ENCODE data around the gene TMEM132C. TPM values are rescaled to one million over a fixed set of nuclear protein-coding genes. Genes with fewer than 3 reads are reported as not detected.

Gene TMEM132C
- total and polyA plus RNA-seq, 2 of the 13 experiments (the other 11 are each of a cell fraction or from before 2014, with no cell fraction given), result not detected

- TF ChIP-seq ZXDC (CRISPR knock-in tag; IDR thresholded peaks at IDR 0.05) (no peak), RFX5 (IDR thresholded peaks at IDR 0.05; ENCODE audit: low read depth, low read length) (no peak)
Observed at GRCh38 chr12:128657378-128657777, 390.4 kb downstream of the TMEM132C start (continued).

DNA sequence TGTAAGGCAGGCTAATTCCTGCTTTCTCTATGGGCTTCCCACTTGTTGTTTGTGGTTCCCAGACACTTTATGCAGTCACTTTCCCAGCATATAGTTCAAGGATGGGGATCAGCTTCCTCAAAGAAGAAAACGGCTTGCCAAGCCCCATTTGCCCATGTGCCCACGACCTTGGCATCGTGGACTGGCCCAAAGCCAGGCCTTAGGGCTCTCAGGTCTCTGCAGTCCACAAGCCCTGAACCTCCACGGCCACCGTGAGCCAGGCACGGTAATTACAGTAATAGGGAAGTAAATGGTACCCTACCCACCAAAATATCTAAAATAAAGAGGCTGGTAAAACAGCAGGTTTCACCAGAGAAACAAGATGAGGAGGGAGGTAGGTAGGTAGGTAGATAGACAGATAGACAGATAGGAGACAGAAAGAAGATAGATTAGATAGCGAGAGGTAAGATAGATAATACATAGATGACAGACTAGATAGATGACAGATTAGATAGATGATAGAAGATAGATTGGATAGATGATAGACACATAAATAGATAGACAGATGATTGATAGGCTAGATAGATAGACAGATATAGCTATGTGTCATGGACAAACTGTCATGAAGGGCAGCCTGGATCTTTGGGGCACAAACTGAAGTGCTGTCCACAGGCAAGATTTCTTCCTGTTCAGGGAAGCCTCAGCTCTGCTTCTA, 393.7 kb downstream of the TMEM132C start:
- ATAC-seq, result no peak
- 3% methylated on average over 7 of the region's 7 CpGs for WGBS (ENCODE audit: low lambda C conversion rate)
- no peaks in the 10 kb centered on the region for H4K20me1 ChIP-seq (ENCODE audit: insufficient read depth, low read length)
- CTCF ChIA-PET (ENCODE audit: low intra/inter-chr PET ratio, low total read pairs), result no interaction called here
- no peak overlapping the region for H3K9ac ChIP-seq (ENCODE audit: insufficient read depth, low read depth, low read length)
- no peak for FAIRE-seq
- no peak overlapping the region for H3K4me2 ChIP-seq (ENCODE audit: low read depth, low read length)
- H3K4me1 ChIP-seq (ENCODE audit: insufficient read depth, low read length), result no peaks in the 10 kb centered on the region
- no peak overlapping the region for H2AFZ ChIP-seq (ENCODE audit: low read length)
- POLR2A ChIA-PET, result no interaction called here
- no peaks in the 10 kb centered on the region for H3K36me3 ChIP-seq (replicated peaks in 1 of 2; ENCODE audit: control insufficient read depth in 1 of 2, insufficient read depth in 2 of 2, low read length in 2 of 2)
- no peak overlapping the region for H3K27ac ChIP-seq (ENCODE audit: extremely low read length, insufficient read depth, low read length)
- H3K9me3 ChIP-seq (ENCODE audit: low read length), result peaks cover 4% of the 10 kb centered on the region
- no peak for DNase-seq (ENCODE audit: low spot score)
- no TSS peak for BruUV-seq (replicated peaks)
- H3K4me3 ChIP-seq (replicated peaks in 1 of 3; ENCODE audit: insufficient read depth in 1 of 3, low read depth in 2 of 3, low read length in 3 of 3), result no peak overlapping the region
- intact Hi-C loops (cut with micrococcal nuclease; ENCODE audit: unreplicated experiment) (no loop called here), in situ Hi-C loops (cut with HindIII; ENCODE audit: extremely low pct_ligation_motif_present, low pct_unique_long_range_greater_than_20kb) (no loop called here)
- H3K27me3 ChIP-seq (ENCODE audit: control insufficient read depth in 1 of 2, insufficient read depth in 2 of 2, low read length in 2 of 2), result no peaks in the 10 kb centered on the region; a peak in 1 of 5 replicates
- H3K79me2 ChIP-seq (ENCODE audit: insufficient read depth, low read length), result no peaks in the 10 kb centered on the region
- TF ChIP-seq, protein P1, sequence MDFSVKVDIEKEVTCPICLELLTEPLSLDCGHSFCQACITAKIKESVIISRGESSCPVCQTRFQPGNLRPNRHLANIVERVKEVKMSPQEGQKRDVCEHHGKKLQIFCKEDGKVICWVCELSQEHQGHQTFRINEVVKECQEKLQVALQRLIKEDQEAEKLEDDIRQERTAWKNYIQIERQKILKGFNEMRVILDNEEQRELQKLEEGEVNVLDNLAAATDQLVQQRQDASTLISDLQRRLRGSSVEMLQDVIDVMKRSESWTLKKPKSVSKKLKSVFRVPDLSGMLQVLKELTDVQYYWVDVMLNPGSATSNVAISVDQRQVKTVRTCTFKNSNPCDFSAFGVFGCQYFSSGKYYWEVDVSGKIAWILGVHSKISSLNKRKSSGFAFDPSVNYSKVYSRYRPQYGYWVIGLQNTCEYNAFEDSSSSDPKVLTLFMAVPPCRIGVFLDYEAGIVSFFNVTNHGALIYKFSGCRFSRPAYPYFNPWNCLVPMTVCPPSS (IDR thresholded peaks at IDR 0.05), result no peak
- TF ChIP-seq AHR (CRISPR knock-in tag; IDR thresholded peaks at IDR 0.05) (no peak), ZNF10 (CRISPR knock-in tag; IDR thresholded peaks at IDR 0.05; ENCODE audit: borderline replicate concordance, low read depth) (no peak), ZBTB8A (CRISPR knock-in tag; IDR thresholded peaks at IDR 0.05; ENCODE audit: borderline replicate concordance, low read depth) (no peak), E2F1 (CRISPR knock-in tag; IDR thresholded peaks at IDR 0.05) (no peak), ZNF205 (CRISPR knock-in tag; IDR thresholded peaks at IDR 0.05) (no peak), ZNF143 (CRISPR knock-in tag; IDR thresholded peaks at IDR 0.05) (no peak), SRY (CRISPR knock-in tag; IDR thresholded peaks at IDR 0.05) (no peak)
- TF ChIP-seq, protein P2, sequence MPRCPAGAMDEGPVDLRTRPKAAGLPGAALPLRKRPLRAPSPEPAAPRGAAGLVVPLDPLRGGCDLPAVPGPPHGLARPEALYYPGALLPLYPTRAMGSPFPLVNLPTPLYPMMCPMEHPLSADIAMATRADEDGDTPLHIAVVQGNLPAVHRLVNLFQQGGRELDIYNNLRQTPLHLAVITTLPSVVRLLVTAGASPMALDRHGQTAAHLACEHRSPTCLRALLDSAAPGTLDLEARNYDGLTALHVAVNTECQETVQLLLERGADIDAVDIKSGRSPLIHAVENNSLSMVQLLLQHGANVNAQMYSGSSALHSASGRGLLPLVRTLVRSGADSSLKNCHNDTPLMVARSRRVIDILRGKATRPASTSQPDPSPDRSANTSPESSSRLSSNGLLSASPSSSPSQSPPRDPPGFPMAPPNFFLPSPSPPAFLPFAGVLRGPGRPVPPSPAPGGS (CRISPR knock-in tag; IDR thresholded peaks at IDR 0.05), result no peak
- TF ChIP-seq, protein P3, sequence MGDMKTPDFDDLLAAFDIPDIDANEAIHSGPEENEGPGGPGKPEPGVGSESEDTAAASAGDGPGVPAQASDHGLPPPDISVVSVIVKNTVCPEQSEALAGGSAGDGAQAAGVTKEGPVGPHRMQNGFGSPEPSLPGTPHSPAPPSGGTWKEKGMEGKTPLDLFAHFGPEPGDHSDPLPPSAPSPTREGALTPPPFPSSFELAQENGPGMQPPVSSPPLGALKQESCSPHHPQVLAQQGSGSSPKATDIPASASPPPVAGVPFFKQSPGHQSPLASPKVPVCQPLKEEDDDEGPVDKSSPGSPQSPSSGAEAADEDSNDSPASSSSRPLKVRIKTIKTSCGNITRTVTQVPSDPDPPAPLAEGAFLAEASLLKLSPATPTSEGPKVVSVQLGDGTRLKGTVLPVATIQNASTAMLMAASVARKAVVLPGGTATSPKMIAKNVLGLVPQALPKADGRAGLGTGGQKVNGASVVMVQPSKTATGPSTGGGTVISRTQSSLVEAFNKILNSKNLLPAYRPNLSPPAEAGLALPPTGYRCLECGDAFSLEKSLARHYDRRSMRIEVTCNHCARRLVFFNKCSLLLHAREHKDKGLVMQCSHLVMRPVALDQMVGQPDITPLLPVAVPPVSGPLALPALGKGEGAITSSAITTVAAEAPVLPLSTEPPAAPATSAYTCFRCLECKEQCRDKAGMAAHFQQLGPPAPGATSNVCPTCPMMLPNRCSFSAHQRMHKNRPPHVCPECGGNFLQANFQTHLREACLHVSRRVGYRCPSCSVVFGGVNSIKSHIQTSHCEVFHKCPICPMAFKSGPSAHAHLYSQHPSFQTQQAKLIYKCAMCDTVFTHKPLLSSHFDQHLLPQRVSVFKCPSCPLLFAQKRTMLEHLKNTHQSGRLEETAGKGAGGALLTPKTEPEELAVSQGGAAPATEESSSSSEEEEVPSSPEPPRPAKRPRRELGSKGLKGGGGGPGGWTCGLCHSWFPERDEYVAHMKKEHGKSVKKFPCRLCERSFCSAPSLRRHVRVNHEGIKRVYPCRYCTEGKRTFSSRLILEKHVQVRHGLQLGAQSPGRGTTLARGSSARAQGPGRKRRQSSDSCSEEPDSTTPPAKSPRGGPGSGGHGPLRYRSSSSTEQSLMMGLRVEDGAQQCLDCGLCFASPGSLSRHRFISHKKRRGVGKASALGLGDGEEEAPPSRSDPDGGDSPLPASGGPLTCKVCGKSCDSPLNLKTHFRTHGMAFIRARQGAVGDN (CRISPR knock-in tag; IDR thresholded peaks at IDR 0.05), result no peak
